NCI-H2107 treated with DMSO at 0.1 percent for 48 hours (cell line): ENCODE results near the gene SLC35F6.

Source experiments
- DNase-seq: peaks from one replicate; lab custom pipeline; 2025; ENCODE audit not compliant: unreplicated experiment; lab: John Stamatoyannopoulos, UW

SLC35F6 gene

GRCh38 chr2:26764078-26764887, at the start of gene SLC35F6:
TSS of gene SLC35F6 (plus strand) at chr2:26764284. CDS start at chr2:26764350, 66 bp downstream.
- peak; percentile 14 for DNase-seq

- DNase-seq = no peak
Observed at GRCh38 chr2:26715528-26716270, 48.4 kb upstream of the SLC35F6 start.

- DNase-seq = no peak
Observed at GRCh38 chr2:26716340-26716739, 47.7 kb upstream of the SLC35F6 start.

- DNase-seq = no peak
Observed at GRCh38 chr2:26716769-26717168, 47.3 kb upstream of the SLC35F6 start.

- no peak for DNase-seq
Observed at GRCh38 chr2:26717362-26717761, 46.7 kb upstream of the SLC35F6 start.

- DNase-seq = no peak
Observed at GRCh38 chr2:26718949-26719686, 45.0 kb upstream of the SLC35F6 start.

GRCh38 chr2:26720322-26721114, 43.6 kb upstream of the SLC35F6 start:
- DNase-seq = no peak

GRCh38 chr2:26721115-26722032, 42.7 kb upstream of the SLC35F6 start:
- no peak for DNase-seq

GRCh38 chr2:26722328-26722727, 41.8 kb upstream of the SLC35F6 start:
- DNase-seq = no peak

- DNase-seq = no peak
Observed at GRCh38 chr2:26722911-26723310, 41.2 kb upstream of the SLC35F6 start.

- no peak for DNase-seq
Observed at GRCh38 chr2:26723475-26723874, 40.6 kb upstream of the SLC35F6 start.

GRCh38 chr2:26723991-26724750, 39.9 kb upstream of the SLC35F6 start:
- DNase-seq = no peak

GRCh38 chr2:26724784-26725520, 39.1 kb upstream of the SLC35F6 start:
- DNase-seq = no peak

GRCh38 chr2:26725521-26725820, 38.6 kb upstream of the SLC35F6 start:
- no peak for DNase-seq

GRCh38 chr2:26726228-26726627, 37.9 kb upstream of the SLC35F6 start:
- no peak for DNase-seq

GRCh38 chr2:26727641-26728561, 36.2 kb upstream of the SLC35F6 start:
- DNase-seq = no peak

GRCh38 chr2:26729311-26729710, 34.8 kb upstream of the SLC35F6 start:
- DNase-seq = no peak
